Limb (tissue), 2 donors: ENCODE data around the gene BBS7.

Source experiments
- DNase-seq, 2 donors: peaks; one replicate each; pipeline ENCODE4 v3.0.0-alpha.2; 2016; ENCODE audit errors: extremely low spot score in 2 of 2

The BBS7 gene

DNA sequence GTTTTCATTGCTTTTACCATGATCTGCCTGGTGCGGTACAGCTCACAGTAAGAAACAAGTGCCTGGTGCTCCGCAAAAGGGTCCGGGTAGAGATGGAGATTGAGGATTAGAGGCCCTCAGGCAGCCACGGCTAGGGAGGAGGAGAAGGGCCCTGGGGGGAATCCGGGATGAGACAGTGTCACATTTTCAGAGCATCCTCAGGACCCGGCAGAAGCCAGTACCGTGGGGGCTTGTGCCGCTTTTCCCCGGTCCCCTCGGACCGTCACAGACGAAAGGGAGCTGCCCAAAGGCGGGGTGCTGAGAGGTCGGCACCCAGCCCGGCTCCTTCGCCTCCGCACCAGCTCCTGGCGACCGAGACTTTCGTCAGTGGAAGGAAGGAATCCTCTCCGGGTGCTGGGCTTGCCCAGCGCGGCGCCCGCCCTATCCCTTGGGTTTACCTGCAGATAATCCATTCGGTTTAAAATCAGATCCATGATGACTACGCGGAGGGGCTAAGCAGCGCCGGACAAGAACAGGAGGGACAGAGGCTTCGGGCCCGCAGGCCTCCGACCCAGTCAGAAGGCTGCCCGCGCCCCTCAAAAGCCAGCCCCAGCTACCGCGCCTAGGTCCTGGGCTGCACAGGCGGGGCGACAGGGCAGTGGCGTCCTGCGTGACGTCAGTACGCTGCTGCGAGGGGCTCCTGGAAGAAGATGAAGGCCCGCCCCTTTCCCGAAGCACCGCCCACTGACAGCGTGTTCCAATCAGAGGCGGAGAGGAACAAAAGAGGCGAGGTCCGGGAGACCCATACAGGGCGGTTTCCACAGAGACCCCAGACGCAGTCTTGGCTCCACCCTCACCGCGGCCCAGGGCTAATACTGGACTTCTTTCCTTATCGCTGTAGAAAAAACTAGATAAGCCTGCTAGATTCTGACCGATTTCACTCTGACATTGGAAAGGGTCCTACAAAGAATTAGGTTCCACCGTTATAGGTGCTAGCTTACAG, at the start of gene BBS7:
Gene BBS7 (minus strand): TSS at position 634 of the 982 bp plus-strand sequence. CDS start 161 bp downstream, at position 473.
- peak; percentile 97 to 99 for DNase-seq

DNA sequence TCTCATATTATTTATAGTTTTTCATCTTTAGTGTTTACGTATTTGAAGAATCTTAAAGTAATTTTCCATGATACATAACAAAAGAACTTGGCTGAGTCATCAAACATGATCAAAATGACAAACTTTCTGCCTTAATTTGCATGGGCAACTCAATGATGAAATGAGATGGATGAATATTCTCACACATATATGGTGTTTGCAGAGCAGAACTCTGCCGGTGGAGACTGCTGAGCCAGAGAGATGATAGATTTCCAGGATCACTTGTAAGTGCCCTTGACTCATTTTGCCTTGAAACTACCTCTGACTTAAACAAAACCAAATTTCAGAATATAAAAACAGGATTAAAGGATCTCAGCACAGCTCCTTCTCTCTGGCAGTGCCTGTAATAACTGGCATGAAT, 43.4 kb upstream of the BBS7 start:
- DNase-seq: no peak

- DNase-seq: no peak
Observed at GRCh38 chr4:121908346-121908745, 38.1 kb upstream of the BBS7 start.

DNA sequence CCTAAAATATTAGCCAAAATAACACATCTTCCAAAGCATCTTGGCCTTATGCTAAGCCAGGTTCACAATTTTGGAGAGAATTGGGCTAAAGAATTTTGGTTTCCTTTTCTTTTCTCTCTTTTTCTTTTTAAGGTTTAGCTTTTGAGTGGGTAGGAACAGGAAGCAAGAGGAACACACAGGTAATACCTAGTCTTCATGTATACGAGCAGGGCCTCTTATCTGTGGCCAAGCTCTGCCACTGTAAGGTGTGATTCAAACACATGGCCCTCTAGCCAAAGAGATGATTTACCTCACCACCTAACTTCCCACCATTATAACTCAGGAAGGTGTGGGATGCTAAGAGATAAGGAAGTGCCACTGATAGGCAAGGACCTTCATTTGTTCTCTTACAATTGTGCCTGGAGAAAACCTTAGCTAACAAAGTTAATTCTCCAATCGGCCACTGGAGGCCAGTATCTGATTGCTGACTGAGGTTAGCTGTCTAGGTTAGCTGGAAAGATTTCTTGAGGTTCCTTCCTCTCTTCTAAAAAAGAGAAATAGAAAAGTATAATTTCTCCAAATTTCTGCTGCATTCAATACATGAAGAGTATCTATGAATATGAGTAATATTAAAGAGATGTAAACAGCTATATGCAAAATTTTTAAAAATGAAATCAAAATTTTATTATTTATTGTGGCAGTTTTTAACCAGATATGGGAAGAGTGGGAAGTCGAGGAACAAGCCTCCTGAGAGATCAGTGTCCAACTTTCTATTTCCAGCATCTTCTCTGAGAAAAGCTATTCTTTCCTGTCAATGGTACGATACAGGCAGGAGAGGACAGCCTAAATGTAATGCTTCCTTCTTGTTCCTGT, 30.1 kb upstream of the BBS7 start:
- DNase-seq: peak; percentile 63 to 71

- no peak for DNase-seq
Observed at GRCh38 chr4:121898150-121898549, 27.9 kb upstream of the BBS7 start.

- no peak for DNase-seq
Observed at GRCh38 chr4:121888134-121888533, 17.9 kb upstream of the BBS7 start.

DNA sequence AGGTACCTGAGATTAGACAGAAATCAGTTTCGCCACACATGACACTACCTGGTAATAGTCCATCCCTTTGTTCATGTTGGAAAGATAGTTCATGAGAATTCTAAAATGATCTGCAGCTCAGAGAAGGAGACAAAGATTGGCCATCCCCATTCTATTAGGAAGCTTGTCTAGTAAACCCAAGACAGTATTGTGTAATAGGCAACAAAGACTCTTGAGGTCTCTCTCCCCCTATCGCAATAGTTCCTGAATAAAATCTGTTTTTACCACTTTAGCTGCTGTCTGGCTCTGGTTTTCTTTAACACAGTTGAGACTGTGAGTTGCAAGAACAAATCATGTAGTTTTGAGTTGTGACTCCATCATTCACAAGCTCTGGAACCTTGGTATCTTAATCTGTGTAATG, 14.8 kb upstream of the BBS7 start:
- no peak for DNase-seq

GRCh38 chr4:121881158-121881557, 10.9 kb upstream of the BBS7 start:
- no peak for DNase-seq

DNA sequence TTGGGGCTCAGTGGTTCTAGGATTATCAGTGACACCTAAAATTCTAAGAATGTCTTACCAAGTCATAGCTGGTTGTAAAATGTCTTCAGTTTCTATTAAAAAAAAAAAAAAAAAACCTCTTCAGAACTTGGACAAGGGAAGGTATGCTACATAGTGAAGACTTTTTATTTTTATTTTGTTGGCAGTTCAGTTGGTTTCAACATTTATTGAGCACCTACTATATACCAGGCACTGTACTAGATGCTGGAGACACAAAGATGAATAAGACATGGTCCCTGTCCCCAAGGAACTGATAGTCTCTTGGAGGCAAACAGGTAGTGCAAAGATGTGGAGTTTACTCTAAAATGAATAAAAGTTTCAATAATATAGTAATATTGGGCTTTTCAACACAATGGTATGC, 8.9 kb upstream of the BBS7 start:
- no peak for DNase-seq

DNA sequence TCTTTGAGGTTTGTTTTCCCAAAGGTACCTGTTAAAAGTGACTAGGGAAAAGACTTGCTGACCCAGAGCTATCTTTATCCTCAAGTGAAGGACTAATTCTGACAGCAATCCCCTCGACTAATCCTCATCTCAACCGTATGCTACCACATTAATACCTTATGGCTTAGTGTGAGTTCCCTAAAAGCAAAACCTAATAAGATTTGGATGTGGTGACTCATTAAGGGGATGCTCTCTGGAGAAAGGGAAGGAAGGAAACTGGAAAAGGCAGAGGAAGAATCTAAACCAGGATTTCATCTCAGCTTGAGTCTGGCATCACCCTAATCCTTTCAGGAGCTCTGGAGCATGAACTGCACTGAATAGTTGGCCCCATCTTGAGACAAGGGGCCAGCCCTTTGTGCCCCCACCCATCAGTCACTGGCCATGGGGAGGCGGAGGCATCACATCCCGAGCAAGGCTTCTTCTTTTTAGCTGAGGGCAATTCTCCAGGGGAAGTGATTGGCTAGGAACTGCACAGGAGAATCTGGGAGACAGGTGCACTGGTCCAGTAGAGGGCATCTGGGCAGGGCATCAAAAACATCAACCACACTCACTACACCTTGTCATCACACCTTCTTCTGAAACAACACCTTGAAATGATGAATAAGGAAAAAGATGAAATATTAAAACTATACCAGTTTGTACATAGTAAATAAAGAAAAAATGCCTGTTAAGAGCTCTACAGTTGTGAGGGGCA, 6.9 kb upstream of the BBS7 start:
- no peak for DNase-seq

DNA sequence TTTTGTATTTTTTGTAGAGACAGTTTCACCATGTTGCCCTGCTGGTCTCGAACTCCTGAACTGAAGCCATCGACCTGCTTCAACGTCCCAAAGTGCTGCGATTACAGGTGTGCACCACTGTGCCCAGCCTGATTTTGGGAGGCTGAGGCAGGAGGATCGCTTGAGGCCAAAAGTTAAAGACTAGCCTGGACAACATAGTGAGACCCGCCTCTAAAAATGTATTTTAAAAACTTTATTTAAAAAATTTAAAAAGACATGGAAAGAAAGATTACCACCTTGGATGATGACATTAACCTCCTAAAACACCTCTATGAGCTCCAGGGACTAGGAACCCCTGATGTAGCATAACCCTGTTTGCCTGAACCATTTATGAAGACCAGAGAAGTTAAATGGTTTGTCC, 5.8 kb upstream of the BBS7 start:
- no peak for DNase-seq

DNA sequence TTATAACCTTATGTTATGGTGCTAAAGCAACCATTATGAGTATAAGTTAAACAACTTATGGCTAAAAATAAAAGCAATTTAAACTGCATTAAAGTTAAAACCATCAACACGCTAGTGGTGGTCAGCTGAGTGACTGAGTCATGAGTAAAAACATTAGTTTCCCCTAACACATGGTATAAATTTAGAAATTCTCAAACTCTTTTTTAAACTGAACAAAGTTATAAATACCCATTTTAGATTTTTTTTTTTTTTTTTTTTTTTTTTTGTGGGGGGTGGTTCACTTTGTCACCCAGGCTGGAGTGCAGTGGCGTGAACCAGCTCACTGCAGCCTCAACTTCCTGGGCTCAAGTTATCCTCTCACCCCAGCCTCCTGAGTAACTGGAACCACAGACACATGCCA, 5.4 kb upstream of the BBS7 start:
- DNase-seq: no peak

DNA sequence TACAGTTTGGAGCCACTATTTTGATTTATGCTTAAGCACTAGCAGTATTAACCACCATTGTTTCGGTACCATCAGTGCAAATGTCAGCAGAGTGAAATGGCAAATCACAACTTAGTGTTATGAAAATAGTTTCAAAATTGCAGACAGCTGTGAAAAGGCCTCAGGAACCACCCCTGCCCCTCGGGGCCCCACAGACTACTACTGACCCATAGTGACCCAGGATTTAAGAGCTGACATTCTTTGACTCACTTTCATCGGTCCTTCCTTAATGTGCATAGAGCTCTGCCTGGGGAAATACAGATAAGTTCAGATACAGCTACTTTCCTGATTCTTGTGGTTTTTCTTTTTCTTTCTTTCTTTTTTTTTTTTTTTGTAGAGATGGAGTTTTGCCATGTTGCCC, 3.3 kb upstream of the BBS7 start:
- DNase-seq: no peak

DNA sequence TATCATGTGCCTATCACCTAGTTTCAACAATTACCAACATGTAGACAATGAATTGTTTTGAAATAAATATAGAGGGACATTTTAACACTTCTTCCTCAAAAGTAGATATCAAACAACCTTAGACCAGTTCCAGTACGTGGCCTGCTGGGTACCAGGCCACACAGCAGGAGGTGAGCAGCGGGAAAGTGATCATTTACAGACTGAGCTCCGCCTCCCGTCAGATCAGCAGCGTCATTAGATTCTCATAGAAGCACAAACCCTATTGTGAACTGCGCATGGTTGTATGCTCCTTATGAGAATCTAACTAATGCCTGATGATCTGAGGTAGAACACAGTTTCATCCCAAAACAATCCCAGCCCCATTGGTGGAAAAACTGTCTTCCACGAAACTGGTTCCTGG, 6.5 kb downstream of the BBS7 start:
- DNase-seq: no peak

GRCh38 chr4:121861426-121861825, 8.8 kb downstream of the BBS7 start:
- no peak for DNase-seq

GRCh38 chr4:121860121-121860520, 10.2 kb downstream of the BBS7 start:
- DNase-seq: no peak

- DNase-seq: no peak
Observed at GRCh38 chr4:121851354-121851753, 18.9 kb downstream of the BBS7 start.

DNA sequence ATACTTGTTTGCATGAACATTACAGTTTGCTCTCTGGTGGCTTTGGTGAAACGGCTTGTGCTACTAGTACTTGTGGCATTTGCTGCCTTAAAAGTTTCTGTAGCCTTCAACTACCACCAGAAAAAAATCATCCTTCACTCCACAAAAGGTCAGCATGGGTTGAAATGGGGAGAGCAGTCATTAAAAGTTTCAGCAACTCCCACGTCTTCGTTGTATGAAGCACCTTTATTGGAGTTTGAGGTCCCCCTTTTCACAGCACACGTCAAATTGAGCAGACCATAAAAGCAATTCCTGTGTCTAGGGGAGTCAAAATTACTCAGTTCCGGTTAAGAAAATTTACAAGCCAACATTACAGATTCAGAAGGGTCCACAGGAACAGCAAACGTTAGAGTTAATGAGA, 23.6 kb downstream of the BBS7 start:
- DNase-seq: no peak

DNA sequence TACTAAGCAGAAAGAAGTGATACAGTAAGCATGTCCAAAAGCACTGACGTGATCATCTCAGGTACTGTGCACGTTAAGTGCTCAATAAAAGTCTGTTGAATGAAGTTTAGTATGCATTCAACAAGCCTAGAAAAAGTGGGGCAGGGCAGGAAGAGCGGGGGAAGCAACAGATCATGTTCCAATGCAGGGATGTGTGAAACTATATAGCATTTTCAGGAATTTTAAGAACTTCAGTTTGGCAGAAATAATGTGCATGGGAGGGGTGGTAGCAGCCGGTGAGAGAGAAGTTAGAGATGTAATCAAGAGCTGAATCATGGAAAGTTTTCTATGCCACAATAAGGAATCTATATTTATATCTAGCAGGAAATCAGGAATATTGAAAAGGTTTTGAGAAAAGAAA, 27.4 kb downstream of the BBS7 start:
- no peak for DNase-seq

DNA sequence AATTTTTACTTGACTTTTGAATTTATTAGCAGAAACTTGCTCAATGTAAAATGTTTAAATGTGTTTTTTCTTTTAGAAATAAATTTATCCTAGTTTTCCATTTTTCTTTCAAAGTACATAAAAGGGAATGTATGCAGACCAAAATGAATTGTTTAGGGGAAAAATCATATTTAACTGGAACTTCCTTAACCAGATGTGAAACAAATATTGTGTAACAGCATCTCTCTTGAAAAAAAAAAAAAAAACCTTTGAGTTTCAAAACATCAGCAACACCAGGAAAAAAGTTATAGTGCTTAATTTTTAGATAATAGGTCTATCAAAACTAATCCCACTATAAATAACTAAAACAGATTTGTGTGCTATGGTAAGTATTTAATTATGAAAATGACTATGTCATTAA, 32.1 kb downstream of the BBS7 start:
- DNase-seq: no peak

- DNase-seq: no peak
Observed at GRCh38 chr4:121829511-121829910, 40.8 kb downstream of the BBS7 start.

DNA sequence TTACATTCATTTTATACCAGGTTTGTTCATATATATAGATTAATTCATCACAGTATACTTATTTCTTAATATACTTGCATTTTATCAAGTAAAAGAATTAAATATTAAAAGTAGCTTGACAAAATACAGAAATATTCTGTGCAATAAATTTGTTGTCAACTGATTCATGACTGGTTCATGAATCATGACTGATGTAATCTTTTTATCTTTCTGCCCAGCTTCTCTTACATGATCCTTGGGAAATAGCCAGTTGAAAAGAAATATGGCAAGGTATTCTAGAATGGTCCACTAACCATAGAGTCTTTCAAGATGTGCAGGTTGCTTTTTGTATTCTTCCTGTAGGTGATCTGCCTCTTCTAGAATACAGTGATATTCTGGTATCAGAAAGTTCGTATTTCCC, 42.4 kb downstream of the BBS7 start:
- DNase-seq: no peak
